Panc1 (cell line): ENCODE measurements around the gene SPATA6L. TPM values are rescaled to one million over a fixed set of nuclear protein-coding genes. Genes with fewer than 3 reads are reported as not detected.

ENCODE experiments used
- ATAC-seq: fragments of 200-7000 bp; cut with Tn5 transposase; 2 replicates; pipeline ENCODE4 v1.9.1; 2020; ENCODE audit warnings: mild to moderate bottlenecking, moderate library complexity
- BruUV-seq: library from RNA; stranded (reverse); fragments of 400-500 nt; replicated peaks from 2 replicates; lab custom pipeline; 2021; lab: Mats Ljungman, UMichigan
- CTCF ChIA-PET: fragments of 300-600 bp; sonication (Branson Sonifier 250); formaldehyde crosslinking; loops from one replicate; lab custom pipeline; 2022; ENCODE audit warnings: antibody characterized with exemption; lab: Charles Lee
- POLR2A ChIA-PET: fragments of 300-600 bp; sonication (Branson Sonifier 250); formaldehyde crosslinking; loops from one replicate; lab custom pipeline; 2022; ENCODE audit warnings: antibody characterized with exemption; lab: Charles Lee
- DNase-seq: peaks from one replicate; pipeline ENCODE4 v3.0.0-alpha.2; 2010; ENCODE audit warnings: low read depth, low spot score
- H3K27ac ChIP-seq: 2 replicates; pipeline ENCODE4 v1.5.1; 2011; ENCODE audit warnings: mild to moderate bottlenecking, low read length, inconsistent platforms
- H3K27me3 ChIP-seq: fragments of 200-500 bp; sonication (Bioruptor generic); 2 replicates; pipeline ENCODE4 v1.6.0; 2014; ENCODE audit warnings: low read length, inconsistent platforms; ENCODE audit not compliant: control insufficient read depth, insufficient read depth
- H3K36me3 ChIP-seq: fragments of 200-500 bp; sonication (Bioruptor generic); 2 replicates; pipeline ENCODE4 v1.5.1; 2014; ENCODE audit warnings: inconsistent platforms, mild to moderate bottlenecking, low read length, moderate library complexity; ENCODE audit not compliant: control insufficient read depth, insufficient read depth
- H3K4me1 ChIP-seq: 2 replicates; pipeline ENCODE4 v1.5.1; 2011; ENCODE audit warnings: inconsistent platforms, mild to moderate bottlenecking, low read length, moderate library complexity; ENCODE audit not compliant: control insufficient read depth, insufficient read depth
- H3K4me3 ChIP-seq, 2 experiments: 2 replicates each; pipeline ENCODE4 v1.5.1; 2011 to 2012; ENCODE audit warnings: low read depth in 2 of 2, low read length in 2 of 2, mild to moderate bottlenecking in 2 of 2, inconsistent platforms in 1 of 2, moderate library complexity in 1 of 2
- H3K9me3 ChIP-seq: fragments of 200-500 bp; sonication (Bioruptor generic); 2 replicates; pipeline ENCODE4 v1.5.1; 2014; ENCODE audit warnings: low read depth, mild to moderate bottlenecking, inconsistent platforms, low read length, moderate library complexity; ENCODE audit not compliant: control insufficient read depth, insufficient read depth
- POLR2AphosphoS5 ChIP-seq: IDR thresholded peaks from 2 replicates; pipeline ENCODE4 v1.6.1; 2012; ENCODE audit warnings: mild to moderate bottlenecking, low read depth, low read length, moderate library complexity
- SIN3A ChIP-seq: IDR thresholded peaks from 2 replicates; pipeline ENCODE4 v1.6.1; 2012; ENCODE audit warnings: low read depth, mild to moderate bottlenecking, low read length, moderate library complexity, borderline replicate concordance; ENCODE audit not compliant: insufficient read depth
- TCF7L2 ChIP-seq: IDR thresholded peaks from 2 replicates; pipeline ENCODE4 v1.6.1; 2011; ENCODE audit warnings: mild to moderate bottlenecking, low read depth, low read length, inconsistent platforms
- in situ Hi-C: cut with HindIII; loops from 2 replicates; pipeline ENCODE4 v1.10.0; 2016; ENCODE audit warnings: low sequenced_read_pairs, low pct_unique_long_range_greater_than_20kb
- intact Hi-C: fragments of 100-400 bp; cut with micrococcal nuclease; formaldehyde crosslinking; loops from one replicate; pipeline ENCODE4 v1.10.0; 2022; ENCODE audit not compliant: unreplicated experiment
- total RNA-seq: library from RNA; stranded (reverse); gene quantifications from one replicate; pipeline ENCODE4 v1.2.1, GENCODE V29; 2021; ENCODE audit not compliant: unreplicated experiment
- TF ChIP-seq, protein P1 (sequence below), 2 experiments: IDR thresholded peaks; 2 replicates each; pipeline ENCODE4 v1.6.1; 2011 to 2012; ENCODE audit warnings: low read depth in 2 of 2, control low read depth in 1 of 2, low read length in 1 of 2, mild to moderate bottlenecking in 1 of 2, moderate library complexity in 1 of 2; ENCODE audit not compliant: insufficient read depth in 1 of 2
- TF ChIP-seq, protein P2 (sequence below): fragments of 450-650 bp; IDR thresholded peaks from 2 replicates; pipeline ENCODE4 v1.5.1; 2017; ENCODE audit warnings: mild to moderate bottlenecking

Gene SPATA6L
- total RNA-seq, 1 experiment from 2014 or later = 0.13 TPM

DNA sequence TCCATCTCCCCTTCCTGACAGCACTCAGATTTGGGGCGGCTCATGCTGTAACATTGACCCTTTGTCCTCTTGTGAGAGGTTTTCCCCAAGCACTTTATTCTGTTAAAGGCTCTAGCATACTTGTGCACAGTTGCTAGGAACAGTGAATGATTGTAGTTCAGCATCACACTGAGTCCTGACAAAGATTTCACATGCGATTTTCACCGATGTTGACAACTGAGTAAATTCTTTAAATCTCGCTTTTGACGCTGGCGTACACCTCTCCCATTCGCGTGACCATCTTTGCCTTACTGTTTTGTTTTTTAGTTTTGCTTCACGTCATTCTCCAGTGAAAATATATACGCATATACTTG lies 13.9 kb upstream of the SPATA6L start:
- Histone ChIP-seq H3K4me3 (peak overlapping the region; percentile 63 to 71), H3K9me3 (no peaks in the 10 kb centered on the region), H3K4me1 (no peaks in the 10 kb centered on the region), H3K27ac (peak overlapping the region; percentile 77), H3K36me3 (peaks cover 3% of the 10 kb centered on the region; the same call in 1 of the 2 replicates), H3K27me3 (no peaks in the 10 kb centered on the region)
- ChIA-PET POLR2A (no interaction called here), CTCF (no interaction called here)
- BruUV-seq = no TSS peak
- intact Hi-C loops = no loop called here
- 0 out of 2 replicates have a peak, but pooled peaks have one; percentile 8 for ATAC-seq
- no peak for DNase-seq
- in situ Hi-C loops = no loop called here
- TF ChIP-seq, protein P1, sequence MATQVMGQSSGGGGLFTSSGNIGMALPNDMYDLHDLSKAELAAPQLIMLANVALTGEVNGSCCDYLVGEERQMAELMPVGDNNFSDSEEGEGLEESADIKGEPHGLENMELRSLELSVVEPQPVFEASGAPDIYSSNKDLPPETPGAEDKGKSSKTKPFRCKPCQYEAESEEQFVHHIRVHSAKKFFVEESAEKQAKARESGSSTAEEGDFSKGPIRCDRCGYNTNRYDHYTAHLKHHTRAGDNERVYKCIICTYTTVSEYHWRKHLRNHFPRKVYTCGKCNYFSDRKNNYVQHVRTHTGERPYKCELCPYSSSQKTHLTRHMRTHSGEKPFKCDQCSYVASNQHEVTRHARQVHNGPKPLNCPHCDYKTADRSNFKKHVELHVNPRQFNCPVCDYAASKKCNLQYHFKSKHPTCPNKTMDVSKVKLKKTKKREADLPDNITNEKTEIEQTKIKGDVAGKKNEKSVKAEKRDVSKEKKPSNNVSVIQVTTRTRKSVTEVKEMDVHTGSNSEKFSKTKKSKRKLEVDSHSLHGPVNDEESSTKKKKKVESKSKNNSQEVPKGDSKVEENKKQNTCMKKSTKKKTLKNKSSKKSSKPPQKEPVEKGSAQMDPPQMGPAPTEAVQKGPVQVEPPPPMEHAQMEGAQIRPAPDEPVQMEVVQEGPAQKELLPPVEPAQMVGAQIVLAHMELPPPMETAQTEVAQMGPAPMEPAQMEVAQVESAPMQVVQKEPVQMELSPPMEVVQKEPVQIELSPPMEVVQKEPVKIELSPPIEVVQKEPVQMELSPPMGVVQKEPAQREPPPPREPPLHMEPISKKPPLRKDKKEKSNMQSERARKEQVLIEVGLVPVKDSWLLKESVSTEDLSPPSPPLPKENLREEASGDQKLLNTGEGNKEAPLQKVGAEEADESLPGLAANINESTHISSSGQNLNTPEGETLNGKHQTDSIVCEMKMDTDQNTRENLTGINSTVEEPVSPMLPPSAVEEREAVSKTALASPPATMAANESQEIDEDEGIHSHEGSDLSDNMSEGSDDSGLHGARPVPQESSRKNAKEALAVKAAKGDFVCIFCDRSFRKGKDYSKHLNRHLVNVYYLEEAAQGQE (IDR thresholded peaks at IDR 0.05; ENCODE audit: insufficient read depth in 1 of 2, low read depth in 2 of 2, low read length in 1 of 2) = no peak
- TF ChIP-seq POLR2AphosphoS5 (no peak), SIN3A (no peak), TCF7L2 (no peak)
- TF ChIP-seq, protein P2, sequence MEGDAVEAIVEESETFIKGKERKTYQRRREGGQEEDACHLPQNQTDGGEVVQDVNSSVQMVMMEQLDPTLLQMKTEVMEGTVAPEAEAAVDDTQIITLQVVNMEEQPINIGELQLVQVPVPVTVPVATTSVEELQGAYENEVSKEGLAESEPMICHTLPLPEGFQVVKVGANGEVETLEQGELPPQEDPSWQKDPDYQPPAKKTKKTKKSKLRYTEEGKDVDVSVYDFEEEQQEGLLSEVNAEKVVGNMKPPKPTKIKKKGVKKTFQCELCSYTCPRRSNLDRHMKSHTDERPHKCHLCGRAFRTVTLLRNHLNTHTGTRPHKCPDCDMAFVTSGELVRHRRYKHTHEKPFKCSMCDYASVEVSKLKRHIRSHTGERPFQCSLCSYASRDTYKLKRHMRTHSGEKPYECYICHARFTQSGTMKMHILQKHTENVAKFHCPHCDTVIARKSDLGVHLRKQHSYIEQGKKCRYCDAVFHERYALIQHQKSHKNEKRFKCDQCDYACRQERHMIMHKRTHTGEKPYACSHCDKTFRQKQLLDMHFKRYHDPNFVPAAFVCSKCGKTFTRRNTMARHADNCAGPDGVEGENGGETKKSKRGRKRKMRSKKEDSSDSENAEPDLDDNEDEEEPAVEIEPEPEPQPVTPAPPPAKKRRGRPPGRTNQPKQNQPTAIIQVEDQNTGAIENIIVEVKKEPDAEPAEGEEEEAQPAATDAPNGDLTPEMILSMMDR = no peak

DNA sequence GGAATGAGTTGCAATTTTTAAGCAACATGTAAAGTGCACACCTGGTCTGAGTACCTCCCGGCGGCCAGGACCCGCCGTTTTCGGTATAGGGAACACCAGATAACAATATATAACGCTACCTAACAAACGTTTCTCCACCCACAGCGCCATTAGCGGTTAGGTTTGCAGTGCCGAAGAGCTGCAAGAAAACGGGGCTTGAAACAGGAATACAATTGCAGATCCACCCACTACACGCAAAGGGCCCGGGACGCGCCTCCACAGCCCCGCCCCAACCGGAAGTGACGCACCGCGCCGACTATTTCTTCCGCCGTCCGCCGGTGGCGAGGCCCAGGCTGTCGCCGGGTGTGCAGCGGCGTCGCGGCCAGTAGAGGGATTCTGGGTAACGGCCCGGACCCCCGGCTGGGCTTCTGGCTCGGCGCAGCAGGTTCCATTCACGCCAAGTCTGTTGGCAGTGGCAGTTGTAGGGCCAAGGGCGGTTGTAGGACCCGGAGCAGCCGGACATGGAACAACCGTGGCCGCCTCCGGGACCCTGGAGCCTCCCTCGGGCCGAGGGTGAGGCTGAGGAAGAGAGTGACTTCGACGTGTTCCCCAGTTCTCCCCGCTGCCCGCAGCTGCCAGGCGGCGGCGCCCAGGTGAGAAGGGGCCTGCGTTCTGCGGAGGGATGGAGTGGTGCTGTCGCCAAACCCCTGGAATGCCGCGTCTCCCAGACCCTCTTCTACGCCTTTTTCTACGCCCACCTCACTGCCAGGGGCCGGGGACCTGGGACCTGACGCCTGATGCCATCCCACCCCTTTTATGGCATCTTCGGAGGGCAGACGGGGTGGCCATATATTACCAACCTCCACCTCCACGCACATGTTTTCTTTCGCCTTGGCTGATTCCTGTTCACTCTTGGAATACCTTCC lies 13.2 kb upstream of the SPATA6L start, which contains the start of gene CDC37L1:
TSS of gene CDC37L1 (plus strand) at position 302 of the 905 bp plus-strand sequence. CDS start at position 501, 199 bp downstream.
- no TSS peak for BruUV-seq
- Histone ChIP-seq H3K27ac (peak within 1 kb of the TSS; percentile 77), H3K27me3 (no peaks in the 10 kb centered on the region), H3K4me3 (peak within 1 kb of the TSS; percentile 63 to 71), H3K9me3 (no peaks in the 10 kb centered on the region), H3K36me3 (peaks cover 3% of the 10 kb centered on the region; the same call in 1 of the 2 replicates), H3K4me1 (no peaks in the 10 kb centered on the region)
- in situ Hi-C loops = no loop called here
- DNase-seq = peak; percentile 48
- CTCF ChIA-PET = no interaction called here
- POLR2A ChIA-PET = interaction anchor here (0.6 kb wide), 1 partner anchor 68 kb away, joined by 4 read pairs; no protein-coding TSS in a partner anchor
- TF ChIP-seq, protein P1 (IDR thresholded peaks at IDR 0.05; ENCODE audit: insufficient read depth in 1 of 2, low read depth in 2 of 2, low read length in 1 of 2) = no peak
- TF ChIP-seq, protein P2 = peak; percentile 37
- TF ChIP-seq POLR2AphosphoS5 = peak; percentile 69; the same call in 1 of the 2 replicates
- TF ChIP-seq SIN3A = no peak
- no peak for TF ChIP-seq TCF7L2
- intact Hi-C loops = no loop called here
- ATAC-seq = peak; percentile 100
